ENCODE data around the gene PSMF1.
"Not testable (repeated sequence)": the region's sequence is repeated elsewhere in the genome, so short reads cannot be mapped to it uniquely, and the experiment has no call there.

Gene PSMF1

GRCh38 chr20:1216527-1217427 is 98.4 kb downstream of the PSMF1 start:
- DNase-seq: not testable (repeated sequence)
